GM12892 (cell line): ENCODE results near the gene CXorf66.

ENCODE experiments used
- DNase-seq: peaks from one replicate; pipeline ENCODE4 v3.0.0; 2011; ENCODE audit not compliant: insufficient read length
- FAIRE-seq: peaks from 2 replicates; lab custom pipeline; 2011; peaks lifted over from hg19 to GRCh38; lab: Jason Lieb, UNC
- POLR2A ChIP-seq: IDR thresholded peaks from 2 replicates; pipeline ENCODE4 v1.6.1; 2011; ENCODE audit warnings: low read depth, low read length, control low read depth
- POLR2AphosphoS5 ChIP-seq: IDR thresholded peaks from 2 replicates; pipeline ENCODE4 v1.6.1; 2011; ENCODE audit warnings: low read depth, low read length, control low read depth
- TAF1 ChIP-seq: IDR thresholded peaks from 2 replicates; pipeline ENCODE4 v1.6.1; 2011; ENCODE audit warnings: low read depth, mild to moderate bottlenecking, control low read depth, low read length, borderline replicate concordance

Gene CXorf66

GRCh38 chrX:139920316-139920715, 45.0 kb downstream of the CXorf66 start:
- FAIRE-seq, result no peak
- TF ChIP-seq POLR2AphosphoS5, result no peak
- TF ChIP-seq POLR2A, result no peak
- TF ChIP-seq TAF1, result no peak
- DNase-seq, result no peak

GRCh38 chrX:139914421-139914820, 50.9 kb downstream of the CXorf66 start:
- no peak for DNase-seq
- TF ChIP-seq POLR2A, result no peak
- TF ChIP-seq TAF1, result no peak
- TF ChIP-seq POLR2AphosphoS5, result no peak
- FAIRE-seq, result no peak

GRCh38 chrX:139909712-139910111, 55.6 kb downstream of the CXorf66 start:
- DNase-seq (no peak), FAIRE-seq (no peak)

GRCh38 chrX:139907078-139907477, 58.2 kb downstream of the CXorf66 start:
- DNase-seq, result no peak
- TF ChIP-seq TAF1, result no peak
- no peak for TF ChIP-seq POLR2AphosphoS5
- no peak for TF ChIP-seq POLR2A
- FAIRE-seq, result no peak

More at GRCh38 chrX:139909712-139910111, 55.6 kb downstream of the CXorf66 start:
- TF ChIP-seq POLR2AphosphoS5, result no peak
- no peak for TF ChIP-seq TAF1
- no peak for TF ChIP-seq POLR2A

GRCh38 chrX:139905743-139906142, 59.6 kb downstream of the CXorf66 start:
- TF ChIP-seq POLR2A (no peak), TAF1 (no peak), POLR2AphosphoS5 (no peak)
- FAIRE-seq (no peak), DNase-seq (no peak)
